ENCODE data around the gene SNAPC2.

The SNAPC2 gene

GRCh38 chr19:7874076-7874896, 45.9 kb upstream of the SNAPC2 start, which contains the start of gene PRR36:
Gene PRR36, minus strand, starts transcription at chr19:7874390. Its CDS starts 701 bp downstream, at chr19:7873689.
- H3K4me1 ChIP-seq (ENCODE audit: insufficient read depth, low read length, severe bottlenecking), result peaks cover 5% of the 10 kb centered on the region
- no peak for TF ChIP-seq EZH2 (IDR thresholded peaks at IDR 0.05; ENCODE audit: borderline replicate concordance, low read length)
- no peak for TF ChIP-seq CTCF (IDR thresholded peaks at IDR 0.05; ENCODE audit: low read length)
- H3K9me3 ChIP-seq (ENCODE audit: low read length), result no peaks in the 10 kb centered on the region
- no peak within 1 kb of the TSS for H3K9ac ChIP-seq (ENCODE audit: low read length)
- H3K27ac ChIP-seq (ENCODE audit: low read depth, low read length, poor library complexity, severe bottlenecking), result no peak within 1 kb of the TSS
- H2AFZ ChIP-seq (ENCODE audit: low read length), result no peak within 1 kb of the TSS
- H3K9me2 ChIP-seq (ENCODE audit: low read depth, low read length), result no peaks in the 10 kb centered on the region
- H3K4me3 ChIP-seq (ENCODE audit: low read depth, low read length, poor library complexity, severe bottlenecking), result peak within 1 kb of the TSS; percentile 31
- H3K79me2 ChIP-seq (ENCODE audit: insufficient read depth, low read length), result no peaks in the 10 kb centered on the region
- H3K4me2 ChIP-seq (ENCODE audit: low read length), result peak within 1 kb of the TSS; percentile 38; the same call in 1 of the 2 replicates
- H3K36me3 ChIP-seq (ENCODE audit: insufficient read depth, low read length), result no peaks in the 10 kb centered on the region
- H3K27me3 ChIP-seq (ENCODE audit: insufficient read depth, low read length), result no peaks in the 10 kb centered on the region
- 0 out of 2 replicates have a peak, but pooled peaks cover 3% of the 10 kb centered on the region for H3F3A ChIP-seq (ENCODE audit: insufficient read depth, low read length)
- H4K20me1 ChIP-seq (ENCODE audit: insufficient read depth, low read length), result no peaks in the 10 kb centered on the region

DNA sequence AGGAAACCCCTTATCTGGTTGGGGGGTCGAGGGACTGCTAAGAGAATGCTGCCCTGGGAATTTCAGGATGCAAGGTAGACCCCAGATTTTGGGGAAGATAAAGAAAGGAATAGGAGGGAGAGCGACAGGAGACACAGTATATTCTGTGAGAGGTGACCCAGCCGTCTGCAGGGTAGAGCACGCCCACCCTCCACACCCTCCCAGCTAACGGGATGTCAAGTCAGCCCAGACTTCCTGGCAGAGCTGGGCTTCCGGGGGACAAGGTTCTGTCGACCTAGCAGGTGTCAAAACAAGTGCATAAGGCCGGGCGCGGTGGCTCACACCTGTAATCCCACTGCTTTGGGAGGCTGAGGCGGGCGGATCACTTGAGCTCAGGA, 45.3 kb upstream of the SNAPC2 start:
- H3K9me3 ChIP-seq (ENCODE audit: low read length), result no peaks in the 10 kb centered on the region
- no peak overlapping the region for H3K27ac ChIP-seq (ENCODE audit: low read depth, low read length, poor library complexity, severe bottlenecking)
- H3F3A ChIP-seq (ENCODE audit: insufficient read depth, low read length), result 0 out of 2 replicates have a peak, but pooled peaks cover 3% of the 10 kb centered on the region
- peaks cover under 1% of the 10 kb centered on the region for H3K4me1 ChIP-seq (ENCODE audit: insufficient read depth, low read length, severe bottlenecking)
- no peaks in the 10 kb centered on the region for H3K9me2 ChIP-seq (ENCODE audit: low read depth, low read length)
- peak overlapping the region; percentile 21 for H3K4me3 ChIP-seq (ENCODE audit: low read depth, low read length, poor library complexity, severe bottlenecking)
- no peaks in the 10 kb centered on the region for H4K20me1 ChIP-seq (ENCODE audit: insufficient read depth, low read length)
- TF ChIP-seq CTCF (IDR thresholded peaks at IDR 0.05; ENCODE audit: low read length) (no peak), EZH2 (IDR thresholded peaks at IDR 0.05; ENCODE audit: borderline replicate concordance, low read length) (no peak)
- H3K79me2 ChIP-seq (ENCODE audit: insufficient read depth, low read length), result no peaks in the 10 kb centered on the region
- H3K9ac ChIP-seq (ENCODE audit: low read length), result no peak overlapping the region
- no peaks in the 10 kb centered on the region for H3K27me3 ChIP-seq (ENCODE audit: insufficient read depth, low read length)
- no peaks in the 10 kb centered on the region for H3K36me3 ChIP-seq (ENCODE audit: insufficient read depth, low read length)
- H2AFZ ChIP-seq (ENCODE audit: low read length), result no peak overlapping the region
- H3K4me2 ChIP-seq (ENCODE audit: low read length), result peak overlapping the region; percentile 38; the same call in 1 of the 2 replicates

DNA sequence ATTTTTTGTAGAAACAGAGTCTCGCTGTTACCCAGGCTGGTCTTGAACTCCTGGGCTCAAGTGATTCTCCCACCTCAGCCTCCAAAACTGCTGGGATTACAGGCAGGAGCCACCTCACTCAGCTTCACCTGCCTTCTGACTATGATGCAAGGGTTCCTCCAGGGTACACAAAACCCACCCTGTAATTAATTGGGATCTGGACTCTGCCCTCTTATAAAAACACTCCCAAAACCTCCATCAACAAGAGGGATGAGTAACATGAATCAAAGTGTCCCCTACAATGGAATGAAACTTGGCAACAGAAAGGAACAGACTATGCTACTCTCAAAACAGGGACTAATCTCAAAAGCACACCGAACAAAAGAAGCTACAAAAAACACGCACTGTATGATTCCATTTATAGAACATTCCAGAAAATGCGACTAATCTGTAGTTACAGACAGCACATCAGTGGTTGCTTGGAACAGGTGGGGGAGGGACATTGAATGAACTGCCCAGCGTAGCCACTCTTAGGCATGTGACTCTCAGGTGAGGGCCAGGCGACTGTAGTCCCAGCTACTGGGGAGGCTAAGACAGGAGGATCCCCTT, 42.8 kb upstream of the SNAPC2 start:
- Histone ChIP-seq H3K27ac (ENCODE audit: low read depth, low read length, poor library complexity, severe bottlenecking) (no peak overlapping the region), H3K4me2 (ENCODE audit: low read length) (no peak overlapping the region), H3K36me3 (ENCODE audit: insufficient read depth, low read length) (no peaks in the 10 kb centered on the region), H3K27me3 (ENCODE audit: insufficient read depth, low read length) (no peaks in the 10 kb centered on the region), H3K4me3 (ENCODE audit: low read depth, low read length, poor library complexity, severe bottlenecking) (no peak overlapping the region), H3K9me2 (ENCODE audit: low read depth, low read length) (no peaks in the 10 kb centered on the region), H3F3A (ENCODE audit: insufficient read depth, low read length) (no peaks in the 10 kb centered on the region), H3K4me1 (ENCODE audit: insufficient read depth, low read length, severe bottlenecking) (no peaks in the 10 kb centered on the region), H2AFZ (ENCODE audit: low read length) (no peak overlapping the region), H3K79me2 (ENCODE audit: insufficient read depth, low read length) (no peaks in the 10 kb centered on the region), H4K20me1 (ENCODE audit: insufficient read depth, low read length) (no peaks in the 10 kb centered on the region), H3K9ac (ENCODE audit: low read length) (no peak overlapping the region), H3K9me3 (ENCODE audit: low read length) (no peaks in the 10 kb centered on the region)
- TF ChIP-seq CTCF (IDR thresholded peaks at IDR 0.05; ENCODE audit: low read length) (no peak), EZH2 (IDR thresholded peaks at IDR 0.05; ENCODE audit: borderline replicate concordance, low read length) (no peak)
